HG03196 (cell line): ENCODE measurements around the gene FHIT.
"Not testable (repeated sequence)": the region's sequence is repeated elsewhere in the genome, so short reads cannot be mapped to it uniquely, and the experiment has no call there.

ENCODE experiments used
- ATAC-seq: cut with Tn5 transposase; IDR thresholded peaks from one replicate; pipeline ENCODE4 v1.9.1; 2021; ENCODE audit not compliant: unreplicated experiment

Gene FHIT

DNA sequence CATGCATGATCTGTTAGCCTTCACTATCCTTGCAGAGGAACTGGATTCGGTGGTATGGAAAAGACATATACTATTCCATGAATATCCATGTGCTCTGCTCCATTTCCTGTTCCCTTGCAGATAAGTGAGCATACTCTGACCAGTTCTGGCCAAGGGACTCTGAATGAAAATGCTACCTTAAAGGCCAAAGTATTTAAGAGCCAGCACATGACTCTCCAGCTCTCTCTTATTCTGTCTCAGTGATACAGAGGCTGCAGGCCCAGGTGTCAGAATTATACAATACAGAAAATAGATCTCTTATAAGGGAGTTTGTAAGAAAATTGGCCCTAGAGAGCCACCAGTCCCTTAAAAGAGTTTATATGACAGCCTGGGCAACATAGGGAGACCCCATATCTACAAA is 1421.7 kb downstream of the FHIT start:
- no peak for ATAC-seq

DNA sequence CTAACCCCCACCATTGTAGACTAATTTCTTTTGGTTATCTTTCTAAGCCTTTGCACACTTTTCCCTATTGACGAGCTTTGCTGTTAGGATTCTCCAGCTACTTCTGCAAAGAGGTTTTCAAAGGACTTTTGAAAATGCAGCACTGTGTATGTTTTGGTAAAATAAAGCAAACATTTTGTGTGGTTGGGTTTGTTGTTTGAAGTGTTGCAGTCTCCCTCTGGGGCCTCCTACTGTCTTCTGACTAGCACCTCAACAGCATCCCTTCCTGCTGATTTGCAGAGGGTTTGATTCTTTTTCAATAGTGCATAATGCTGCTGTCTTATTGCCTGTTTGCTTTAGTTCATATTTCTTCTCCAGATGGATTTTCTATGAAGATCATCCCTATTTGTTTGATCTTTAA is 1426.4 kb downstream of the FHIT start:
- no peak for ATAC-seq

DNA sequence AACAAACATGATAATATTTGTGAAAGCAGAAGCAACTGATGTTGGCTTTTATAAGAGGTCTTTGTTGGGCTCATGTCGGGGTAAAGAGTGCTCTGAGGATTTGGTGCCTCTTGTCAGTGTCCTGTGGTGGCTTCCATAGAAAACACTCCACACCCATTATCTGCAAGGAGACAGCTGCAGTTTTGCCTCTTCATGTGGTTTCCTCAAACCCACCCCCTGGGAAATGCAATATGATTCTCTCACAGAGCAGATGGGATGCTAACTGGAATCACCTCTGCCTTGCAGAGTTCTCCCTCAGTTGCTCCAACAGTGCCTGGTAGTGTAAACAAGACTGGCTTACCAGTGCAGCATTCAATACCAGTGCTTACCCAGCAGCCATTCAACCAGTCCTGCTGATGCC is 1430.0 kb downstream of the FHIT start:
- no peak for ATAC-seq

DNA sequence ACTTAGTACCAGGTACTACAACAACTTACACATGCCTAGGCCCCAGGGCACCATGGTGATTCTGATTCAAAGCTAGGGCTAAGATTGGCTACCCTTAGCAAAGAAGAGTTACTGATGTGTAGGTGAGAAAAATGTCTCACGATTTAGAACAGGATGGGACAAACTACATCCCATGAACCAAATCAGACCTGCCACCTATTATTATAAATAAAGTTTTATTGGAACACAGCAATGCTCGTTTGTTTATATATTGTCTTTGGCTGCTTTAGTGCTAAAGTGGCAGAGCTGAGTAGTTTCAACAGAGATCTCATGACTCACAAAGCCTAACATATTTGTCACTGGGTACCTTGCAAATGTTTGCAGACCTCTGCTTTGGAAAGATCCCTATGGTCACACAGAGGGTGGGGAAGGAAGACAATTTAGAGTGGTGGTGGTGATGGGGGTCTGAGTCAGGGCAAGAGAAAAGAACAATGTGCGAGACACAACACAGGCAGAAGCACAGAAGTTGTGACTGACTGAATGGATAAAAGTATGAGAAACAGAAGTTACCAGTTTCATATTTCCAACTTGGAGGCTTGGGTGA is 1430.8 kb downstream of the FHIT start:
- ATAC-seq: no peak

GRCh38 chr3:59818919-59819300 is 1432.3 kb downstream of the FHIT start:
- no peak for ATAC-seq

GRCh38 chr3:59818033-59818918 is 1433.0 kb downstream of the FHIT start:
- ATAC-seq: no peak

DNA sequence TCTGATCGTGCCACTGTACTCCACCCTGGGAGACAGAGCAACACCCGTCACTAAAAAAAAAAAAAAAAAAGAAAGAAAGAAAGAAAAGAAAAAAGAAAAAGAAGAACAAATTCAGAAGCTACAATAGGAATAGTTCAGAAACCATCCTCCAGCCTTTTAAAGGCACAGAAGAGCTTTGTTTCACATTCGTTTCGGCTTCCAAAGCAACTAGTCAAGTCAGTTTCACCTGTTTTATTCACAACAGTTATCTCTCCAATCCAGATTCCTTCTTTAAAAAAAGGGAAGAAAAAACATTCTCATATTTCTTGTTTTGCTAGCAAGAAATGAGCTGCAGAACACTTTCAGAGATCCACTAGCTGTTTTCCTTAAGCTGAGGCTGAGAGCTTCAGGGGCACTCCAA is 1433.7 kb downstream of the FHIT start:
- ATAC-seq: no peak

GRCh38 chr3:59816312-59816711 is 1434.9 kb downstream of the FHIT start:
- no peak for ATAC-seq

GRCh38 chr3:59813148-59813538 is 1438.1 kb downstream of the FHIT start:
- ATAC-seq: no peak

DNA sequence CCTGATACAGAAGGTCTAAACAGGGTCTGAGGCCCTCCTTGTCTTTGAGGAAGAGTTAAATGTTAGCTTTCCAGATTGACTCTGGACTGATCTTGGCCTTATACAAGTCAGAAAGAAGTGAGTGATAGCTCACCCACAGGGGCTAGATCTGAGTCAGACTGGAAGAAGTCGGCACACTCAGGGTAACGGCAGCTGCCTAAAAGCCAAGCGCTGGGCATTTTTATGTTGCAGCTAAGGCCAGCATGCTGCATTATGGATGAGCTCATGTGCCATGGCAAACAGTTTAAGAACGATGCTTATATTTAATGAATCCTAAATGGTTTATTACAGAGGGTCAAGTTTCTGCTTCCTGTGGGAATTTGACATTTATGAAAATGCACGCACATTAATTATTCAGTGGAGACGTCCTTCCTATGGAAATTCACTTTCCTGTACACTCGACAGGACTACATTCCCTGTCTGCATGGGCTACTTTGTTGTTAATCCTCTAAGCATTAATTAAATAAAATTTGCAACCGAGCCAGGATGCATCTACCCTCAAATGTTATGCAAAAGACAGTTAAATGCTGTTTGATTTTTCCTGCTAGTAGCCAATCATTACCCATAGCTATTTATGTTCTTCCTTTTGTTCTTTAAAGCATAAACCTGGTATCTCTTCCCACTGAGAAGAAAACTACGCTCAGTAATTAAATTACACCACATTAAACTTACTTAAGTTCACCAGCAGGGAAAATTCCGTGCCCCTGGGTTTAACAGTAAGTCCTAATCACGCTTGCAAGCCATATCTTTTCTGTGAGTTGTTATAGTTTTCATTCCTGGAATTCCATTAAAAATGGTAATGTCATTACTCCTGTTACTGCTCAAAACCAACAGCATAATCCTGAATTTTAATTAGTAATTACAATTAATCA is 1438.8 kb downstream of the FHIT start:
- no peak for ATAC-seq

DNA sequence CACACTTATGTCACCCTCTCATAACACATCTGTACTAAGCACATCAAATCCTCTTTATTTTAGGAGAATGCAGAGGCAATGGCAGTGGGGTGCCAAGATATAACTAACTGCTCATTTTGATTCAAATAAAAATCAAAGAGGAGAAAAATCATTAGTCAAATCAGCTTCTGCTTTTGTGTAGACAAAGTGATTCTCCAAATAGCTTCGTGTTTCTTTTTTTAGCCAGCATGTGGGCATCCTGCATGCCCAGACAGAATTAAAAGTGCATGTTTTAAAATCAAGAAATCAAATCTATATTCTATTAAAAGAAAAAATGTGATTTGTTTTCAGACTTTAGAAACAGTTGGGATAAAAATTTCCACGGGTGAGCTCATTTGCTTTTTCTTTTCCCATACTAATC is 1440.1 kb downstream of the FHIT start:
- ATAC-seq: no peak

- ATAC-seq: no peak
Measured at GRCh38 chr3:59810606-59811005, 1440.6 kb downstream of the FHIT start.

GRCh38 chr3:59809710-59810444 is 1441.4 kb downstream of the FHIT start:
- ATAC-seq: no peak

- ATAC-seq: no peak
Measured at GRCh38 chr3:59809016-59809415, 1442.2 kb downstream of the FHIT start.

DNA sequence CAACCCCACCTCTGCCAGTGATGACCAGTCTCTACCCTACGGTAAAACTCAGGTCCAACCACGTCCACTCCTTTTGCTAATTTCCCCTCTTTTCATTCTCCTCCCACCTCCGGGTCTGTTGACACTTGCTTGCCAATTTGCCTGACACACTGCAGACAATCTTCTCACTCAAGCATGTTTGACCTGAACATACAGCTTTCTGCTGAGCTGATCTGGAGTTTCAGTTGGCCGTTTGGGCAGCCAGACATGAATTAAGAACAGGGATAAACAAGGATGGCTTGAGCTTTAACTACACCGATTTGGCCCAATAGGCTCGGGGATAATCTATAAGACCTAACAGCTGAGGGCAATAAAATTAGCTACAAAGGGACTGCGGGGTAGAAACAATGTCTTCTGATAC is 1442.8 kb downstream of the FHIT start:
- no peak for ATAC-seq

DNA sequence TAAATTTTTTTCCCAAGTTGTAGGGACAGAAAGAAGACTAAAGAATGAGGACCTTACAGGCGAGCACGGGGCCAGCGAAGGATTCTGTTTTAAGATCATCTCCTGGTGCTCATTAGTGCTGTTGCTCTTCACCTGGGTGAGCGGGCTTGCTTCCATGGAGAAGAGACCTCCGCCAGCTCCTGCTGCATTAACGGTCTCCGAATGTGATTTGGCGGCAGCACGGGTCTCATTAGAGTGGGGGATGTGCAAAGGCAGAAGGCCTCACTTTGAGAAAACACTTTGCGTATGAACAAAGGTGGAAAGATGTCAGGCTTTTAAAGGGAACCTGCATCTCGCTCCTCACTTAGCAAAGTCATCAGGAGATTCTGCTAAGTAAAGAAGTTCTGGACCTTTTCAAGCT is 1448.0 kb downstream of the FHIT start:
- no peak for ATAC-seq

DNA sequence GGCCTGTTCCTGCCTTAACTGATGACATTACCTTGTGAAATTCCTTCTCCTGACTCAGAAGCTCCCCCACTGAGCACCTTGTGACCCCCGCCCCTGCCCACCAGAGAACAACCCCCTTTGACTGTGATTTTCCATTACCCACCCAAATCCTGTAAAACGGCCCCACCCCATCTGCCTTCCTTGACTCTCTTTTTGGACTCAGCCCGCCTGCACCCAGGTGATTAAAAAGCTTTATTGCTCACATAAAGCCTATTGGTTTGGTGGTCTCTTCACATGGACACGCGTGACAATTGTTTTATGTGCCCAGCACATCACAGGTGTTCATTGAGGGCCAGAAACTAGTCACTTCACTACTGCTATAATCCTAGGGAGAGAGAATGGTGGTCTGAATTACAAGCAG is 1448.8 kb downstream of the FHIT start:
- ATAC-seq: not testable (repeated sequence)

GRCh38 chr3:59802045-59802444 is 1449.2 kb downstream of the FHIT start:
- no peak for ATAC-seq

GRCh38 chr3:59800481-59800880 is 1450.8 kb downstream of the FHIT start:
- no peak for ATAC-seq

- ATAC-seq: no peak
Measured at GRCh38 chr3:59798372-59799086, 1452.7 kb downstream of the FHIT start.
